Peyer's patch (tissue), 4 donors: ENCODE measurements around the gene EFCAB5.

Experiments
- CTCF ChIP-seq, 6 experiments: fragments of 450-650 bp in 4 of 6; fragments of 200-600 bp in 2 of 6; sonication (generic) in 1 of 6; IDR thresholded peaks; one replicate each; pipeline ENCODE4 v1.5.1; 2017 to 2019; ENCODE audit warnings: antibody characterized with exemption in 6 of 6, mild to moderate bottlenecking in 3 of 6, moderate library complexity in 1 of 6
- POLR2A ChIP-seq, 2 donors: fragments of 450-650 bp; IDR thresholded peaks; one replicate each; pipeline ENCODE4 v1.5.1; 2017; ENCODE audit warnings: antibody characterized with exemption in 2 of 2, mild to moderate bottlenecking in 2 of 2, moderate library complexity in 2 of 2

DNA sequence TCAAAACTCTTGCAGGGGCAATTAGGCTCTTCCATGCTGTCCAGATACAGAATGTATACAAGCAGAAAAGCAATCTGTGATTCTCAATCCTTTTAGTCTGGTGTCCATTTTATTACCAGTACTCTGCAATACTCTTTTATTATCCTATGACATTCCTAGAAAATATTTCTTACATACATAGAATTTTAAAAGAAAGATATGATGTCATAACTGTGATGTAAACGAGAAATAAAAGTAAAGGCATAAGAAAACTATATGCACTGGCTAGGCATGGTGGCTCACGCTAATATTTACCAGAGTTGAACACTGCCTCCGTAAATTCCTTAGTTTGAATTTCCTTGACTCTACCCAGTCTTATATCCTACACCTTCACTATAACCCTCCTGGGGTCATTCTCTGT, 55.0 kb downstream of the EFCAB5 start:
- TF ChIP-seq CTCF (IDR thresholded peaks at IDR 0.05) (no peak), POLR2A (IDR thresholded peaks at IDR 0.05) (no peak)
